CD8-positive, alpha-beta memory T cell (primary cell): ENCODE results near the gene STUM. TPM values are rescaled to one million over a fixed set of nuclear protein-coding genes. Genes with fewer than 3 reads are reported as not detected.

Experiments used
- CTCF ChIA-PET: fragments of 350-600 bp; sonication (Branson Sonifier 250); formaldehyde crosslinking; loops from one replicate; lab custom pipeline; 2021; ENCODE audit warnings: antibody characterized with exemption; lab: Charles Lee
- POLR2A ChIA-PET: fragments of 350-600 bp; sonication (Branson Sonifier 250); formaldehyde crosslinking; loops from one replicate; lab custom pipeline; 2021; ENCODE audit warnings: antibody characterized with exemption; lab: Charles Lee
- DNase-seq, 5 donors: peaks; one replicate each; pipeline versions ENCODE4 v3.0.0 to v3.0.0-alpha.2; 2020 to 2022; ENCODE audit warnings: mixed read lengths in 1 of 5
- H3K27ac ChIP-seq: one replicate; pipeline ENCODE4 v1.7.0; 2013; ENCODE audit warnings: low read depth, mild to moderate bottlenecking, low read length, moderate library complexity
- H3K27me3 ChIP-seq: 2 replicates; pipeline ENCODE4 v1.7.0; 2013; ENCODE audit warnings: low read length, mild to moderate bottlenecking; ENCODE audit not compliant: insufficient read depth, poor library complexity, severe bottlenecking
- H3K36me3 ChIP-seq: 2 replicates; pipeline ENCODE4 v1.7.0; 2013; ENCODE audit warnings: mild to moderate bottlenecking, low read length, moderate library complexity; ENCODE audit not compliant: insufficient read depth
- H3K4me1 ChIP-seq: 2 replicates; pipeline ENCODE4 v1.7.0; 2013; ENCODE audit warnings: mild to moderate bottlenecking, low read length, moderate library complexity; ENCODE audit not compliant: insufficient read depth
- H3K4me3 ChIP-seq: 2 replicates; pipeline ENCODE4 v1.7.0; 2013; ENCODE audit warnings: mild to moderate bottlenecking, low read length
- H3K9me3 ChIP-seq: 2 replicates; pipeline ENCODE4 v1.7.0; 2013; ENCODE audit warnings: mild to moderate bottlenecking, low read length
- H3K27ac Mint-ChIP-seq, 8 donors: one replicate each; pipeline ENCODE4 v1.8.0; 2020 to 2021; ENCODE audit warnings: mixed read lengths in 8 of 8, mild to moderate bottlenecking in 6 of 8, inconsistent platforms in 3 of 8, moderate library complexity in 3 of 8
- H3K27me3 Mint-ChIP-seq, 2 donors: one replicate each; pipeline ENCODE4 v1.8.0; 2020 to 2021; ENCODE audit warnings: mixed read lengths in 2 of 2, mild to moderate bottlenecking in 1 of 2, moderate library complexity in 1 of 2
- H3K36me3 Mint-ChIP-seq, 3 donors: one replicate each; pipeline ENCODE4 v1.8.0; 2020 to 2021; ENCODE audit warnings: mixed read lengths in 3 of 3, inconsistent platforms in 1 of 3, mild to moderate bottlenecking in 1 of 3
- H3K4me1 Mint-ChIP-seq, 3 donors: one replicate each; pipeline ENCODE4 v1.8.0; 2020 to 2021; ENCODE audit warnings: mixed read lengths in 3 of 3, inconsistent platforms in 1 of 3, mild to moderate bottlenecking in 1 of 3
- H3K4me3 Mint-ChIP-seq, 7 donors: one replicate each; pipeline ENCODE4 v1.8.0; 2020 to 2021; ENCODE audit warnings: mixed read lengths in 7 of 7, mild to moderate bottlenecking in 6 of 7, moderate library complexity in 4 of 7, inconsistent platforms in 2 of 7
- H3K9me3 Mint-ChIP-seq, 5 donors: one replicate each; pipeline ENCODE4 v1.8.0; 2020 to 2022; ENCODE audit warnings: mixed read lengths in 5 of 5, mild to moderate bottlenecking in 3 of 5, moderate library complexity in 2 of 5, inconsistent platforms in 1 of 5
- polyA plus RNA-seq: library from polyadenylated mRNA; unstranded; fragments of 300-500 nt; fragmentation: Illumina TruSeq; gene quantifications from one replicate; pipeline ENCODE4 v1.2.3, GENCODE V29; 2021
- total RNA-seq, 2 experiments: library from RNA; stranded (reverse); gene quantifications; one replicate each; pipeline ENCODE4 v1.2.3, GENCODE V29; 2021

Gene STUM
- total and polyA plus RNA-seq, 3 experiments from 2014 or later, result 0.13 TPM; not detected in 2

GRCh38 chr1:226558036-226558650, 9.6 kb downstream of the STUM start:
- no peak for DNase-seq
- Mint-ChIP-seq H3K4me3 (no peak overlapping the region), H3K36me3 (no peaks in the 10 kb centered on the region), H3K4me1 (no peaks in the 10 kb centered on the region), H3K27ac (no peak overlapping the region), H3K27me3 (peaks cover 15 to 56% of the 10 kb centered on the region in 2 donors), H3K9me3 (no peaks in the 10 kb centered on the region)
- Histone ChIP-seq H3K4me3 (no peak overlapping the region), H3K9me3 (no peaks in the 10 kb centered on the region), H3K27ac (no peak overlapping the region), H3K27me3 (peaks cover 9% of the 10 kb centered on the region), H3K4me1 (no peaks in the 10 kb centered on the region), H3K36me3 (no peaks in the 10 kb centered on the region)
- CTCF ChIA-PET, result no interaction called here
- POLR2A ChIA-PET, result no interaction called here

GRCh38 chr1:226560243-226560642, 11.7 kb downstream of the STUM start:
- Mint-ChIP-seq H3K9me3 (no peaks in the 10 kb centered on the region), H3K4me1 (no peaks in the 10 kb centered on the region), H3K4me3 (no peak overlapping the region), H3K27me3 (peaks cover 12 to 38% of the 10 kb centered on the region in 2 donors), H3K27ac (no peak overlapping the region), H3K36me3 (no peaks in the 10 kb centered on the region)
- Histone ChIP-seq H3K27me3 (no peaks in the 10 kb centered on the region), H3K4me1 (no peaks in the 10 kb centered on the region), H3K36me3 (no peaks in the 10 kb centered on the region), H3K9me3 (no peaks in the 10 kb centered on the region), H3K27ac (no peak overlapping the region), H3K4me3 (no peak overlapping the region)
- ChIA-PET POLR2A (interaction anchor here (0.6 kb wide), 1 partner anchor 54 kb away, joined by 3 read pairs; no protein-coding TSS in a partner anchor), CTCF (interaction anchor here (0.7 kb wide), 1 partner anchor 9 kb away, joined by 3 read pairs; no protein-coding TSS in a partner anchor)
- no peak for DNase-seq

- Mint-ChIP-seq H3K27ac (no peak overlapping the region), H3K36me3 (no peaks in the 10 kb centered on the region), H3K4me3 (no peak overlapping the region), H3K4me1 (no peaks in the 10 kb centered on the region), H3K9me3 (no peaks in the 10 kb centered on the region), H3K27me3 (peaks cover 6 to 31% of the 10 kb centered on the region in 2 donors)
- Histone ChIP-seq H3K36me3 (no peaks in the 10 kb centered on the region), H3K4me3 (no peak overlapping the region), H3K9me3 (no peaks in the 10 kb centered on the region), H3K27me3 (no peaks in the 10 kb centered on the region), H3K27ac (no peak overlapping the region), H3K4me1 (no peaks in the 10 kb centered on the region)
- ChIA-PET CTCF (no interaction called here), POLR2A (no interaction called here)
- no peak for DNase-seq
Measured at GRCh38 chr1:226562989-226563388, 14.4 kb downstream of the STUM start.

- Histone ChIP-seq H3K27me3 (no peaks in the 10 kb centered on the region), H3K4me1 (no peaks in the 10 kb centered on the region), H3K9me3 (no peaks in the 10 kb centered on the region), H3K36me3 (no peaks in the 10 kb centered on the region), H3K4me3 (no peak overlapping the region), H3K27ac (no peak overlapping the region)
- H3K4me3 Mint-ChIP-seq, result no peak overlapping the region
- H3K27ac Mint-ChIP-seq, result no peak overlapping the region
- ChIA-PET POLR2A (no interaction called here), CTCF (no interaction called here)
- no peak for DNase-seq
- peaks cover 5 to 29% of the 10 kb centered on the region in 2 donors for H3K27me3 Mint-ChIP-seq
- H3K9me3 Mint-ChIP-seq, result no peaks in the 10 kb centered on the region
- H3K36me3 Mint-ChIP-seq, result no peaks in the 10 kb centered on the region
- no peaks in the 10 kb centered on the region for H3K4me1 Mint-ChIP-seq
Measured at GRCh38 chr1:226563666-226564065, 15.1 kb downstream of the STUM start.

GRCh38 chr1:226565476-226565875, 16.9 kb downstream of the STUM start:
- H3K9me3 ChIP-seq, result no peaks in the 10 kb centered on the region
- Mint-ChIP-seq H3K9me3 (no peaks in the 10 kb centered on the region), H3K4me3 (no peak overlapping the region), H3K27ac (no peak overlapping the region), H3K27me3 (peaks cover 4 to 23% of the 10 kb centered on the region in 2 donors), H3K4me1 (no peaks in the 10 kb centered on the region), H3K36me3 (no peaks in the 10 kb centered on the region)
- H3K4me1 ChIP-seq, result no peaks in the 10 kb centered on the region
- ChIA-PET CTCF (no interaction called here), POLR2A (no interaction called here)
- no peak overlapping the region for H3K27ac ChIP-seq
- H3K4me3 ChIP-seq, result no peak overlapping the region
- no peaks in the 10 kb centered on the region for H3K36me3 ChIP-seq
- no peak for DNase-seq
- no peaks in the 10 kb centered on the region for H3K27me3 ChIP-seq

GRCh38 chr1:226566234-226566633, 17.7 kb downstream of the STUM start:
- Mint-ChIP-seq H3K27ac (no peak overlapping the region), H3K36me3 (no peaks in the 10 kb centered on the region), H3K4me3 (no peak overlapping the region), H3K9me3 (no peaks in the 10 kb centered on the region), H3K27me3 (peaks cover 3 to 15% of the 10 kb centered on the region in 2 donors), H3K4me1 (no peaks in the 10 kb centered on the region)
- Histone ChIP-seq H3K4me1 (no peaks in the 10 kb centered on the region), H3K4me3 (no peak overlapping the region), H3K9me3 (no peaks in the 10 kb centered on the region), H3K27me3 (no peaks in the 10 kb centered on the region), H3K27ac (no peak overlapping the region), H3K36me3 (no peaks in the 10 kb centered on the region)
- no peak for DNase-seq
- POLR2A ChIA-PET, result no interaction called here
- CTCF ChIA-PET, result no interaction called here

- Mint-ChIP-seq H3K27ac (no peak overlapping the region), H3K36me3 (no peaks in the 10 kb centered on the region), H3K4me3 (no peak overlapping the region), H3K4me1 (no peaks in the 10 kb centered on the region), H3K9me3 (no peaks in the 10 kb centered on the region), H3K27me3 (peaks cover 2 to 15% of the 10 kb centered on the region in 2 donors)
- no peaks in the 10 kb centered on the region for H3K27me3 ChIP-seq
- no peak for DNase-seq
- CTCF ChIA-PET, result interaction anchor here (1.8 kb wide), 1 partner anchor 159 kb away, joined by 4 read pairs; the partner anchor contains the start of gene PARP1
- no peaks in the 10 kb centered on the region for H3K9me3 ChIP-seq
- no peaks in the 10 kb centered on the region for H3K4me1 ChIP-seq
- POLR2A ChIA-PET, result no interaction called here
- H3K4me3 ChIP-seq, result no peak overlapping the region
- H3K27ac ChIP-seq, result no peak overlapping the region
- H3K36me3 ChIP-seq, result no peaks in the 10 kb centered on the region
Measured at GRCh38 chr1:226566760-226567159, 18.2 kb downstream of the STUM start.

GRCh38 chr1:226568077-226568831, 19.7 kb downstream of the STUM start:
- no peak overlapping the region for H3K27ac Mint-ChIP-seq
- H3K4me3 Mint-ChIP-seq, result no peak overlapping the region
- peaks cover 4 to 15% of the 10 kb centered on the region in 2 donors for H3K27me3 Mint-ChIP-seq
- H3K4me1 ChIP-seq, result no peaks in the 10 kb centered on the region
- no peaks in the 10 kb centered on the region for H3K4me1 Mint-ChIP-seq
- no peak for DNase-seq
- H3K36me3 Mint-ChIP-seq, result no peaks in the 10 kb centered on the region
- H3K27me3 ChIP-seq, result no peaks in the 10 kb centered on the region
- H3K27ac ChIP-seq, result no peak overlapping the region
- H3K36me3 ChIP-seq, result no peaks in the 10 kb centered on the region
- H3K9me3 ChIP-seq, result no peaks in the 10 kb centered on the region
- ChIA-PET CTCF (interaction anchor here (1.8 kb wide), 1 partner anchor 160 kb away, joined by 4 read pairs; the partner anchor contains the start of gene PARP1), POLR2A (no interaction called here)
- no peaks in the 10 kb centered on the region for H3K9me3 Mint-ChIP-seq
- H3K4me3 ChIP-seq, result no peak overlapping the region
